HepG2 (cell line): ENCODE results near the gene TTK. TPM values are rescaled to one million over a fixed set of nuclear protein-coding genes. Genes with fewer than 3 reads are reported as not detected.

ENCODE experiments used
- FIP1L1 ChIP-seq: fragments of 200-400 bp; formaldehyde crosslinking; IDR thresholded peaks from 2 replicates; pipeline ENCODE4 v1.6.1; 2018; ENCODE audit warnings: low read depth, mild to moderate bottlenecking, low read length, moderate library complexity, borderline replicate concordance; ENCODE audit not compliant: insufficient read depth
- FOSL2 ChIP-seq: sonication (generic); formaldehyde crosslinking; IDR thresholded peaks from 2 replicates; pipeline ENCODE4 v1.4.0; 2020; ENCODE audit warnings: missing genetic modification reagents
- GATA4 ChIP-seq: sonication (generic); IDR thresholded peaks from 2 replicates; pipeline ENCODE4 v1.6.1; 2016; ENCODE audit warnings: antibody characterized with exemption, low read depth, borderline replicate concordance
- GPN1 ChIP-seq: sonication (generic); formaldehyde crosslinking; IDR thresholded peaks from 2 replicates; pipeline ENCODE4 v1.5.1; 2020; ENCODE audit warnings: missing genetic modification reagents, borderline replicate concordance
- HNRNPLL ChIP-seq: fragments of 200-400 bp; formaldehyde crosslinking; IDR thresholded peaks from 2 replicates; pipeline ENCODE4 v1.6.1; 2017; ENCODE audit warnings: mild to moderate bottlenecking, low read depth, low read length; ENCODE audit not compliant: poor library complexity, severe bottlenecking
- RNF2 ChIP-seq: fragments of 450-650 bp; conservative IDR thresholded peaks from 2 replicates; pipeline ENCODE4 v1.6.1; 2016; ENCODE audit warnings: low read depth
- SCMH1 ChIP-seq: sonication (generic); formaldehyde crosslinking; IDR thresholded peaks from 2 replicates; pipeline ENCODE4 v1.9.0; 2021; ENCODE audit warnings: missing genetic modification reagents, mild to moderate bottlenecking, borderline replicate concordance
- SP1 ChIP-seq, 2 experiments: fragments of 450-650 bp in 1 of 2; sonication (generic) in 1 of 2; formaldehyde crosslinking in 1 of 2; IDR thresholded peaks; 2 replicates each; pipeline versions ENCODE4 v1.4.0 to v1.6.1; 2016 to 2020; ENCODE audit warnings: missing genetic modification reagents in 1 of 2
- TBP ChIP-seq: sonication (generic); formaldehyde crosslinking; IDR thresholded peaks from 2 replicates; pipeline ENCODE4 v1.5.0; 2020; ENCODE audit warnings: missing genetic modification reagents
- TGIF2 ChIP-seq: IDR thresholded peaks from 2 replicates; pipeline ENCODE4 v1.6.1; 2016; ENCODE audit warnings: control low read depth, missing compliant biosample characterization
- ZBTB38 ChIP-seq: sonication (generic); formaldehyde crosslinking; IDR thresholded peaks from 2 replicates; pipeline ENCODE4 v1.5.1; 2020; ENCODE audit warnings: mild to moderate bottlenecking, missing genetic modification reagents
- ZHX1 ChIP-seq: sonication (generic); formaldehyde crosslinking; IDR thresholded peaks from 2 replicates; pipeline ENCODE4 v1.8.1; 2022; ENCODE audit warnings: low read depth, mild to moderate bottlenecking, missing genetic modification reagents
- ZMYM2 ChIP-seq: sonication (generic); formaldehyde crosslinking; IDR thresholded peaks from 2 replicates; pipeline ENCODE4 v1.8.0; 2022; ENCODE audit warnings: mild to moderate bottlenecking, missing genetic modification reagents
- ZNF260 ChIP-seq: sonication (generic); formaldehyde crosslinking; IDR thresholded peaks from 2 replicates; pipeline ENCODE4 v1.4.0; 2020; ENCODE audit warnings: missing genetic modification reagents, low read depth, mild to moderate bottlenecking, borderline replicate concordance
- ZNF644 ChIP-seq: IDR thresholded peaks from 2 replicates; pipeline ENCODE4 v1.6.1; 2016; ENCODE audit warnings: low read depth
- ZNF678 ChIP-seq: sonication (generic); formaldehyde crosslinking; IDR thresholded peaks from 2 replicates; pipeline ENCODE4 v1.4.0; 2020; ENCODE audit warnings: mild to moderate bottlenecking, missing genetic modification reagents
- ZNF704 ChIP-seq: sonication (generic); formaldehyde crosslinking; IDR thresholded peaks from 2 replicates; pipeline ENCODE4 v1.8.1; 2023; ENCODE audit warnings: mild to moderate bottlenecking, inconsistent platforms, moderate library complexity, missing genetic modification reagents, borderline replicate concordance
- ZNF841 ChIP-seq: sonication (generic); formaldehyde crosslinking; IDR thresholded peaks from 2 replicates; pipeline ENCODE4 v1.8.1; 2023; ENCODE audit warnings: missing genetic modification reagents, borderline replicate concordance
- ZSCAN25 ChIP-seq: sonication (generic); formaldehyde crosslinking; IDR thresholded peaks from 2 replicates; pipeline ENCODE4 v1.8.0; 2022; ENCODE audit warnings: mild to moderate bottlenecking, missing genetic modification reagents
- ZSCAN9 ChIP-seq: IDR thresholded peaks from 2 replicates; pipeline ENCODE4 v1.6.1; 2016; ENCODE audit warnings: borderline replicate concordance
- polyA plus RNA-seq, 8 experiments: library from polyadenylated mRNA; depleted of rRNA in 3 of 8; stranded (reverse) in 7 of 8; unstranded in 1 of 8; fragments of >200 nt; fragmentation: Illumina TruSeq in 4 of 8; extraction: Trizol in 4 of 8; gene quantifications; 2 replicates each; pipeline versions ENCODE4 v1.2.1 to v1.2.3, GENCODE V29; 2011 to 2016; ENCODE audit warnings: low read depth in 4 of 8, missing spikeins in 1 of 8, mixed read lengths in 1 of 8; ENCODE audit not compliant: insufficient read depth in 1 of 8
- total RNA-seq, 5 experiments: library from RNA; depleted of rRNA; stranded (reverse); fragments of >200 nt; fragmentation: Illumina TruSeq; extraction: Trizol; gene quantifications; 2 replicates each; pipeline ENCODE4 v1.2.3, GENCODE V29; 2016; ENCODE audit warnings: low read depth in 1 of 5
- TF ChIP-seq, protein P1 (sequence below): sonication (generic); formaldehyde crosslinking; IDR thresholded peaks from 2 replicates; pipeline ENCODE4 v1.5.0; 2020; ENCODE audit warnings: missing genetic modification reagents
- TF ChIP-seq, protein P2 (sequence below): sonication (generic); formaldehyde crosslinking; IDR thresholded peaks from 2 replicates; pipeline ENCODE4 v1.5.0; 2020; ENCODE audit warnings: missing genetic modification reagents
- TF ChIP-seq, protein P3 (sequence below): sonication (generic); formaldehyde crosslinking; IDR thresholded peaks from 2 replicates; pipeline ENCODE4 v1.4.0; 2020; ENCODE audit warnings: missing genetic modification reagents, low read depth, mild to moderate bottlenecking, borderline replicate concordance

The TTK gene
- total and polyA plus RNA-seq, 2 of the 13 experiments (the other 11 are each of a cell fraction or from before 2014, with no cell fraction given), result 8.6 to 33.2 TPM

DNA sequence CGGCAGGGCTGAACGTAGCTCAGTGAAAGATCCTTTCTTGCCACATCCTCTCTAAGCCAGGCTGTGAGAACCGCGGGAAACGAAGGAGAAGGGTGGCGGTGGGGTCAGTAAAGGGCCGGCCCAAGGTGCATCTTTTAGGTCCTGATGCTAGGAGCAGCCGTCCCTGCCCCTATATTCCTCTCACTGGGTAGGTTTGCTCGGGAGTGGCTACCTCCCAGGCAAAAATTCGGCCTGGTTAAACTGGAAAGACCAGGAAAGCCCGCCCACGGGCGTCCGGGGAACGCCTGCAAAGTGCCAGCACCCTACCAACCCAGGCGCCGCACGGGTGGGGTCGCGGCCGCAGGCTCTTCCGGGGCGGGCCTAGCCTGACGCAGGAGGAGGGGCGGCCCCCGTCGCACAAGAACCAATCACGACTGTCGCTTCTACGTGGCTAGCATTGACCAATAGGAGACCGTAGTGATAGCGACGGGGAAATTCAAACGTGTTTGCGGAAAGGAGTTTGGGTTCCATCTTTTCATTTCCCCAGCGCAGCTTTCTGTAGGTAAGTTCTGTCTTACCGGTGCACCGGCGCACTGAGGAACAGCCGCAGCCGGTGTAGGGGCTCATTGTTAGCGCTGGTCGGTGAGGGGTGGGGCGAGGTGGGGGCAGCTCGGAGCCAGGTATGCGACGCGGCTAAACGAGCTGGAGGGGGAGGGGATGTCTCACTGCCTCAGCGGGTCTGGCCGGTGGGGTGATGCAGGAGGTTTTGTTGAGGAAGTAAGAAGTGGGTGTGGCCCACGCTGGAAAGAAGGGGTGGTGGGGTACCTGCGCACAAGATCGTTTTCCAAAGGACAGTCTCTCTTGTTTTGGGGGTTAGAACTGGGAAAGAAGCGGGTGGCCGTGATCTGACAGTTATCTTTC, at the start of gene TTK (continued):
- TF ChIP-seq ZNF704 (no peak), SP1 (IDR thresholded peaks at IDR 0.05) (no peak), SP1 (CRISPR knock-in tag; IDR thresholded peaks at IDR 0.05) (peak; percentile 91), RNF2 (no peak), FOSL2 (CRISPR knock-in tag) (no peak), ZNF260 (CRISPR knock-in tag) (no peak), ZMYM2 (CRISPR knock-in tag) (no peak), HNRNPLL (peak; percentile 57), FIP1L1 (no peak), ZBTB38 (no peak), ZHX1 (CRISPR knock-in tag) (0 out of 2 replicates have a peak, but pooled peaks have one; percentile 35), ZNF644 (0 out of 2 replicates have a peak, but pooled peaks have one; percentile 5), TGIF2 (CRISPR knock-in tag) (peak; percentile 95), TBP (CRISPR knock-in tag) (0 out of 2 replicates have a peak, but pooled peaks have one; percentile 27), ZNF678 (CRISPR knock-in tag) (no peak), GPN1 (CRISPR knock-in tag) (no peak), SCMH1 (CRISPR knock-in tag) (no peak), ZSCAN9 (CRISPR knock-in tag) (no peak), ZNF841 (CRISPR knock-in tag) (no peak), GATA4 (0 out of 2 replicates have a peak, but pooled peaks have one; percentile 23), ZSCAN25 (CRISPR knock-in tag) (no peak)
- TF ChIP-seq, protein P1, sequence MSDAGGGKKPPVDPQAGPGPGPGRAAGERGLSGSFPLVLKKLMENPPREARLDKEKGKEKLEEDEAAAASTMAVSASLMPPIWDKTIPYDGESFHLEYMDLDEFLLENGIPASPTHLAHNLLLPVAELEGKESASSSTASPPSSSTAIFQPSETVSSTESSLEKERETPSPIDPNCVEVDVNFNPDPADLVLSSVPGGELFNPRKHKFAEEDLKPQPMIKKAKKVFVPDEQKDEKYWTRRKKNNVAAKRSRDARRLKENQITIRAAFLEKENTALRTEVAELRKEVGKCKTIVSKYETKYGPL (CRISPR knock-in tag), result no peak
- TF ChIP-seq, protein P2, sequence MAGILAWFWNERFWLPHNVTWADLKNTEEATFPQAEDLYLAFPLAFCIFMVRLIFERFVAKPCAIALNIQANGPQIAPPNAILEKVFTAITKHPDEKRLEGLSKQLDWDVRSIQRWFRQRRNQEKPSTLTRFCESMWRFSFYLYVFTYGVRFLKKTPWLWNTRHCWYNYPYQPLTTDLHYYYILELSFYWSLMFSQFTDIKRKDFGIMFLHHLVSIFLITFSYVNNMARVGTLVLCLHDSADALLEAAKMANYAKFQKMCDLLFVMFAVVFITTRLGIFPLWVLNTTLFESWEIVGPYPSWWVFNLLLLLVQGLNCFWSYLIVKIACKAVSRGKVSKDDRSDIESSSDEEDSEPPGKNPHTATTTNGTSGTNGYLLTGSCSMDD (CRISPR knock-in tag), result no peak
- TF ChIP-seq, protein P3, sequence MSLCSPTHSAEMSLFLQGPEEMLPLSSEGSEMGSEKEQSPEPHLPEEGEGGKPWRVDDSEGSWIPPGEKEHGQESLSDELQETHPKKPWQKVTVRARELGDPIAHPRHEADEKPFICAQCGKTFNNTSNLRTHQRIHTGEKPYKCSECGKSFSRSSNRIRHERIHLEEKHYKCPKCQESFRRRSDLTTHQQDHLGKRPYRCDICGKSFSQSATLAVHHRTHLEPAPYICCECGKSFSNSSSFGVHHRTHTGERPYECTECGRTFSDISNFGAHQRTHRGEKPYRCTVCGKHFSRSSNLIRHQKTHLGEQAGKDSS (CRISPR knock-in tag), result no peak
